RKO (cell line): ENCODE results near the gene DPT.

Source experiments
- DNase-seq: peaks from one replicate; pipeline ENCODE4 v3.0.0-alpha.2; 2016; ENCODE audit warnings: low spot score

The DPT gene

DNA sequence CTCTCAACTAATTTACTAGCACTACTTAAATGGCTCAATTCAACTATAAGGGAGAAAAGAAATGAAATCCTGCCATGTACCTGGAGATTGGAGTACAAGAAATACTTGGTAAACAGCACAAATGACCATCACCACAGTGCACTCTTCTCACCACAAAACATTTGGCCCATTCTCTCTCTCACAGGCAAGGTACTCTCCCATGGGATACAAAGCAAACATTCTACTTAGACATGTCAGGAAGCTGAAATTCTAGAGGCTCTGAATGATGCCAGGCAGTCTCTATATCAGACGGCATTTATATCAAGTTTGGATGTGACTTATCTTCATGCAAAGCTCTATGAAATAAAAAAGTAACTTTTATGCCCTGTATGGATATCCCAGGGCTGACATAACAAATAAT, 72.5 kb downstream of the DPT start:
- DNase-seq = no peak

DNA sequence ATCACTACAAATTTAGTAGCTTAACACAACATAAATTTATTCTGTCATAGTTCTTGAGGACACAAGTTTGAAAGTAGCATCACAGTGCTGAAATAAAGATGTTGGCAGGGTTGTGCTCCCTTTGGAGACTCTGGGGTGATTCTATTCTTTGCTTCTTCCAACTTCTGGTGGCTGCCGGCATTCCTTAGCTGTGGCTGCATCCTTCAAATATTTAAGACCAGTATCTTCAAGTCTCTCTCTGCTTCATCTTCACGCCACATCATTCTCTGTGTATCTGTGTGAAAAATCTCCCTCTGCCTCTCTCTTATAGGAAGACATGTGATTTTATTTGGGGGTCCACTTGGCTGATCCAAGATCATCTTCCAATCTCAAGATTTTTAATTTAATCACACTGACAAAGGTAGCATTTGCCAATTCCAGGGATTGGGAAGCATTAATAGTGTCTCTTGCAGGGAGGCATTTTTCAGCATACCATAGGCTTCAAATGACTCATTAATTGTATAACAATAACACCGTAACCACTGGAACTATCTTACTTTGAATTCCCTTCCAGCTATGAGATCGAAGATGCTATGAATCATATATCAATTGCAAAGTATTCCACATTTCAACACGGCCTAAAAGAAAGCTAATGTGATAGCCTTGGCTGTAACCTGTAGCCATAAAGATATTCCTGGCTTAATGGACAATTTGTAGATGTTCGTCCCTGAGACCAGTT, 74.6 kb downstream of the DPT start:
- no peak for DNase-seq

DNA sequence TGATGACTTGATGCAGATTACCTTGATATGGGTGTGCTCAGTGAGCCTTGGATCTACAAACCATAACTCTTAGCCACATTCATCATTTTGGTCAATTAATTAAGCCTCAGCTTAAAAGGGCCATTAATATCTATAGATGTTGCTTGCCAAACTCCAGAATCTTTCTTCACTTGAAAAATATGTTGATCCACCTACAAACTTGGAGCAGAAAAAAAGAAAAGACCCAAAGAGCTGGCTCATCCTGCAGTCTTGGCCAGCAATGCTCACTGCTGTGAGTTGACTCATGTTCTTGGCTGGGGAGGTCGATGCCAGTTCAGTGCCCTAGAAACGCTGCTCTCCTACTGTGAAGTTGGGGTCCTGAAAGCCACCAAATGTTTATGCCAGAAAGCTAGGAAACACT, 75.4 kb downstream of the DPT start:
- no peak for DNase-seq

DNA sequence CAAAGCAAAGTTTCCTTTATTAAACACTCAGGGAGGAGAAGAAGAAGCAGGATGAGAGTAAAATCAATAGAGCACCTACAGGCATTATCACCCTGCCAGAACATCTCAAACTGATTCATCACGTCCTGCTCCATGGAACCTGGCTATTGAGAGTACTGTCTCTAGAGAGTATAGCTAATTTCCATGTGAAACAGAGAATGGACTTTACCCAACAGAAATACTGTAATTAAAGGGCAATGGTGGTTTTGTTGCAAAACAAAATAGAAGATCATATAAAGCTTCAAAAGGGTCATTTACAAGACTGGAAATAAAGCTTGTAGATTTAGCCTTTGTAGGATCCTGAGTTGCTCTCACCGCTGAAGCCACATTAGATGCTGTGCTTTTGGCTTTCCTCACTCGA, 83.3 kb downstream of the DPT start:
- no peak for DNase-seq
